ENCODE measurements around the gene MSI2. TPM values are rescaled to one million over a fixed set of nuclear protein-coding genes. Genes with fewer than 3 reads are reported as not detected.

Gene MSI2
- total and polyA plus RNA-seq, 2 experiments from 2014 or later, result 15.7 to 76.4 TPM

- no peak for TF ChIP-seq CTCF (IDR thresholded peaks at IDR 0.05; ENCODE audit: low read depth, low read length)
- H3K27ac ChIP-seq, result no peak overlapping the region
- H3K9me3 ChIP-seq (ENCODE audit: low read depth), result no peaks in the 10 kb centered on the region
- no peak for DNase-seq (ENCODE audit: low read depth in 1 of 2, low spot score in 1 of 2)
- no peaks in the 10 kb centered on the region for H3K27me3 ChIP-seq
- peaks cover 7% of the 10 kb centered on the region for H3K36me3 ChIP-seq
- H3K4me1 ChIP-seq (ENCODE audit: low read depth), result peaks cover 25% of the 10 kb centered on the region
- H3K4me3 ChIP-seq, result no peak overlapping the region
These were observed 372.1 kb downstream of the MSI2 start for GRCh38 chr17:57628421-57628820.

- H3K27me3 ChIP-seq, result no peaks in the 10 kb centered on the region
- peaks cover 7% of the 10 kb centered on the region for H3K36me3 ChIP-seq
- no peaks in the 10 kb centered on the region for H3K9me3 ChIP-seq (ENCODE audit: low read depth)
- TF ChIP-seq CTCF (IDR thresholded peaks at IDR 0.05; ENCODE audit: low read depth, low read length), result no peak
- no peak overlapping the region for H3K27ac ChIP-seq
- H3K4me1 ChIP-seq (ENCODE audit: low read depth), result peaks cover 21% of the 10 kb centered on the region
- no peak overlapping the region for H3K4me3 ChIP-seq
- no peak for DNase-seq (ENCODE audit: low read depth in 1 of 2, low spot score in 1 of 2)
These were observed 373.1 kb downstream of the MSI2 start for GRCh38 chr17:57629470-57629869.

- DNase-seq (ENCODE audit: low read depth in 1 of 2, low spot score in 1 of 2), result no peak
- no peak overlapping the region for H3K4me3 ChIP-seq
- no peaks in the 10 kb centered on the region for H3K27me3 ChIP-seq
- H3K9me3 ChIP-seq (ENCODE audit: low read depth), result no peaks in the 10 kb centered on the region
- H3K27ac ChIP-seq, result no peak overlapping the region
- peaks cover 7% of the 10 kb centered on the region for H3K36me3 ChIP-seq
- no peak for TF ChIP-seq CTCF (IDR thresholded peaks at IDR 0.05; ENCODE audit: low read depth, low read length)
- peaks cover 19% of the 10 kb centered on the region for H3K4me1 ChIP-seq (ENCODE audit: low read depth)
These were observed 373.6 kb downstream of the MSI2 start for GRCh38 chr17:57629886-57630285.

- Histone ChIP-seq H3K4me3 (no peak overlapping the region), H3K9me3 (ENCODE audit: low read depth) (no peaks in the 10 kb centered on the region), H3K27me3 (no peaks in the 10 kb centered on the region), H3K4me1 (ENCODE audit: low read depth) (peaks cover 11% of the 10 kb centered on the region), H3K36me3 (peaks cover 7% of the 10 kb centered on the region), H3K27ac (no peak overlapping the region)
- DNase-seq (ENCODE audit: low read depth in 1 of 2, low spot score in 1 of 2), result no peak
- TF ChIP-seq CTCF (IDR thresholded peaks at IDR 0.05; ENCODE audit: low read depth, low read length), result no peak
These were observed 374.4 kb downstream of the MSI2 start for GRCh38 chr17:57630736-57631135.

GRCh38 chr17:57631871-57632270 lies 375.5 kb downstream of the MSI2 start:
- no peak for DNase-seq (ENCODE audit: low read depth in 1 of 2, low spot score in 1 of 2)
- no peak overlapping the region for H3K27ac ChIP-seq
- TF ChIP-seq CTCF (IDR thresholded peaks at IDR 0.05; ENCODE audit: low read depth, low read length), result no peak
- H3K4me1 ChIP-seq (ENCODE audit: low read depth), result no peaks in the 10 kb centered on the region
- no peak overlapping the region for H3K4me3 ChIP-seq
- H3K27me3 ChIP-seq, result no peaks in the 10 kb centered on the region
- peaks cover 7% of the 10 kb centered on the region for H3K36me3 ChIP-seq
- H3K9me3 ChIP-seq (ENCODE audit: low read depth), result no peaks in the 10 kb centered on the region

GRCh38 chr17:57632294-57632693 lies 376.0 kb downstream of the MSI2 start:
- H3K36me3 ChIP-seq, result peaks cover 5% of the 10 kb centered on the region
- H3K27me3 ChIP-seq, result no peaks in the 10 kb centered on the region
- TF ChIP-seq CTCF (IDR thresholded peaks at IDR 0.05; ENCODE audit: low read depth, low read length), result no peak
- H3K9me3 ChIP-seq (ENCODE audit: low read depth), result no peaks in the 10 kb centered on the region
- no peaks in the 10 kb centered on the region for H3K4me1 ChIP-seq (ENCODE audit: low read depth)
- no peak for DNase-seq (ENCODE audit: low read depth in 1 of 2, low spot score in 1 of 2)
- H3K27ac ChIP-seq, result no peak overlapping the region
- H3K4me3 ChIP-seq, result no peak overlapping the region
